GM12878 (cell line): ENCODE measurements around the gene SP6. TPM values are rescaled to one million over a fixed set of nuclear protein-coding genes. Genes with fewer than 3 reads are reported as not detected.

Experiments used
- ATAC-seq: fragments of 200-7000 bp; cut with Tn5 transposase; 3 replicates; pipeline ENCODE4 v1.9.1; 2020; ENCODE audit warnings: mild to moderate bottlenecking, moderate library complexity
- BruUV-seq: library from RNA; stranded (reverse); fragments of 400-500 nt; replicated peaks from 2 replicates; lab custom pipeline; 2021; lab: Mats Ljungman, UMichigan
- CTCF ChIA-PET: fragments of 300-600 bp; sonication (Branson Sonifier 250); formaldehyde crosslinking; extraction: SDS; loops from one replicate; lab custom pipeline; 2021; ENCODE audit warnings: inconsistent platforms; lab: Yijun Ruan, JAX
- POLR2A ChIA-PET: fragments of 350-600 bp; formaldehyde crosslinking; extraction: SDS; loops from one replicate; lab custom pipeline; 2021; ENCODE audit warnings: inconsistent platforms; lab: Charles Lee
- RAD21 ChIA-PET: fragments of 300-600 bp; sonication (Branson Sonifier 250); formaldehyde crosslinking; loops from one replicate; lab custom pipeline; 2023; ENCODE audit warnings: antibody characterized with exemption; ENCODE audit not compliant: unreplicated experiment; lab: Charles Lee
- SMC1A ChIA-PET: fragments of 300-600 bp; sonication (Branson Sonifier 250); formaldehyde crosslinking; loops from one replicate; lab custom pipeline; 2023; ENCODE audit not compliant: unreplicated experiment, uncharacterized antibody; lab: Charles Lee
- DNase-seq: peaks from one replicate; pipeline ENCODE4 v3.0.0-alpha.2; 2011; ENCODE audit warnings: low read depth, low spot score
- FAIRE-seq: peaks from 3 replicates; lab custom pipeline; 2011; peaks lifted over from hg19 to GRCh38; lab: Jason Lieb, UNC
- H2AFZ ChIP-seq: 2 replicates; pipeline ENCODE4 v1.6.0; 2011; ENCODE audit warnings: low read depth, low read length, control low read depth; ENCODE audit not compliant: control insufficient read depth
- H3K27ac ChIP-seq: 2 replicates; pipeline ENCODE4 v1.5.1; 2011; ENCODE audit warnings: control low read depth; ENCODE audit not compliant: control insufficient read depth, insufficient read depth
- H3K27me3 ChIP-seq, 2 experiments: replicated peaks in 1 of 2; 2 replicates each; pipeline versions ENCODE4 v1.6.0 to v1.6.1; 2011; ENCODE audit warnings: low read length in 1 of 2; ENCODE audit not compliant: control insufficient read depth in 2 of 2, insufficient read depth in 2 of 2
- H3K36me3 ChIP-seq, 2 experiments: 2 replicates each; pipeline ENCODE4 v1.5.1; 2011; ENCODE audit warnings: low read length in 1 of 2; ENCODE audit not compliant: control insufficient read depth in 2 of 2, insufficient read depth in 2 of 2
- H3K4me1 ChIP-seq: 2 replicates; pipeline ENCODE4 v1.6.1; 2011; ENCODE audit warnings: mild to moderate bottlenecking, low read length, moderate library complexity, mixed read lengths; ENCODE audit not compliant: control insufficient read depth, insufficient read depth
- H3K4me2 ChIP-seq: 2 replicates; pipeline ENCODE4 v1.6.0; 2011; ENCODE audit warnings: control low read depth; ENCODE audit not compliant: control insufficient read depth, insufficient read depth
- H3K4me3 ChIP-seq: fragments of 200-600 bp; sonication (generic); 2 replicates; pipeline ENCODE4 v1.5.1; 2016
- H3K79me2 ChIP-seq: 2 replicates; pipeline ENCODE4 v1.6.0; 2011; ENCODE audit warnings: low read length; ENCODE audit not compliant: control insufficient read depth, insufficient read depth
- H3K9ac ChIP-seq: 2 replicates; pipeline ENCODE4 v1.8.0; 2011; ENCODE audit warnings: low read length, control low read depth, mixed read lengths; ENCODE audit not compliant: control insufficient read depth, insufficient read depth
- H3K9me3 ChIP-seq: replicated peaks from 3 replicates; pipeline ENCODE4 v1.5.1; 2011; ENCODE audit warnings: mild to moderate bottlenecking, low read length; ENCODE audit not compliant: control insufficient read depth, insufficient read depth
- H4K20me1 ChIP-seq: 2 replicates; pipeline ENCODE4 v1.6.0; 2011; ENCODE audit not compliant: control insufficient read depth, insufficient read depth
- BACH1 ChIP-seq: fragments of 450-650 bp; IDR thresholded peaks from 2 replicates; pipeline ENCODE4 v1.6.1; 2017; ENCODE audit warnings: mild to moderate bottlenecking, borderline replicate concordance
- EGR1 ChIP-seq, 2 experiments: IDR thresholded peaks; 1 replicate in 1 of 2; 2 replicates in 1 of 2; pipeline ENCODE4 v1.6.1; 2011 to 2012; ENCODE audit warnings: low read depth in 2 of 2, low read length in 2 of 2, borderline replicate concordance in 1 of 2, mild to moderate bottlenecking in 1 of 2, moderate library complexity in 1 of 2
- NFXL1 ChIP-seq: fragments of 450-650 bp; IDR thresholded peaks from 2 replicates; pipeline ENCODE4 v1.6.1; 2017; ENCODE audit warnings: antibody characterized with exemption, mild to moderate bottlenecking, borderline replicate concordance
- NFYA ChIP-seq: IDR thresholded peaks from 2 replicates; pipeline ENCODE4 v1.6.1; 2011; ENCODE audit warnings: low read depth, mild to moderate bottlenecking, low read length, improper control_type of control experiment, borderline replicate concordance
- SP1 ChIP-seq: IDR thresholded peaks from one replicate; pipeline ENCODE4 v1.6.1; 2011; ENCODE audit warnings: low read depth, low read length
- STAT1 ChIP-seq: fragments of 450-650 bp; conservative IDR thresholded peaks from 2 replicates; pipeline ENCODE4 v1.6.1; 2014; ENCODE audit warnings: antibody characterized with exemption, mild to moderate bottlenecking
- ZZZ3 ChIP-seq: IDR thresholded peaks from 2 replicates; pipeline ENCODE4 v1.6.1; 2011; ENCODE audit warnings: low read depth; ENCODE audit not compliant: control insufficient read depth, insufficient read length
- WGBS: methylation state at CpG from one replicate; pipeline ENCODE4 v1.1.6; 2016; ENCODE audit warnings: low lambda C conversion rate; ENCODE audit not compliant: insufficient replicate concordance, insufficient coverage; ENCODE audit errors: missing lambda C conversion rate; 5-methylcytosine and 5-hydroxymethylcytosine counted together
- in situ Hi-C: fragments of 300-500 bp; cut with MboI; formaldehyde crosslinking; loops from 9 replicates; pipeline ENCODE4 v1.14.3; 2018; ENCODE audit warnings: mixed read lengths
- intact Hi-C: fragments of 100-400 bp; cut with micrococcal nuclease; formaldehyde crosslinking; loops from one replicate; pipeline ENCODE4 v1.14.2; 2022; ENCODE audit not compliant: unreplicated experiment
- polyA plus RNA-seq, 11 experiments: library from polyadenylated mRNA; depleted of rRNA in 4 of 11; unstranded in 6 of 11; stranded (reverse) in 5 of 11; fragments of >200 nt; fragmentation: Nextera tagmentation in 4 of 11; fragmentation: Illumina TruSeq in 1 of 11; extraction: Ambion mirVana in 4 of 11; extraction: Trizol in 1 of 11; gene quantifications; 1 replicate in 1 of 11; 2 replicates in 10 of 11; pipeline versions ENCODE4 v1.2.1 to v1.2.3, GENCODE V29; 2011 to 2016; ENCODE audit warnings: inconsistent platforms in 2 of 11, missing spikeins in 2 of 11, low read depth in 1 of 11
- total RNA-seq, 4 experiments: library from RNA; depleted of rRNA in 3 of 4; stranded (reverse); fragments of >200 nt in 3 of 4; fragmentation: Illumina TruSeq in 1 of 4; extraction: Trizol in 1 of 4; gene quantifications; 2 replicates each; pipeline versions ENCODE4 v1.2.1 to v1.2.3, GENCODE V29; 2013 to 2021

SP6 gene
- total and polyA plus RNA-seq, 10 of the 15 experiments (the other 5 are each of a cell fraction or from before 2014, with no cell fraction given), result 0.05 to 0.15 (median 0.06) TPM; not detected in 7

DNA sequence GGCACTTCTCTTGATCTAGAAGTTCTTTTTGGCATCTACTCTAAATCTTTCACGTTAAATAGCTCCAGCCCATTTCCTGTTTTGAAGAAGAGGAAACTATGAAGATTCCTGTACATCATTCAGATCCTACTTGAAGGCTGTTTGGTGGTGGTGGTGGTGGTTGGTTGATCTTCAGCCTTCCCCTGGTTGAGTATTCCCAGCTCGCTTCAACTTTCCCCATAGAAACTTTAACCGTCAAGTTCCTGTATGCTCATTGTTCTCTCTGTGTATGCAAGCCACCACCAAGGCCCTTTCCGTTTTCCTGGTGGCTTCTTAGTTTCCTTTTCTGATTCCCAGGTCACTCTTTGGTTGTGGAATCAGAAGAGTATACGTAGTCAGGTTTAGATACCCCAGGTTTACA is 16.2 kb downstream of the SP6 start:
- intact Hi-C loops, result no loop called here
- no peak overlapping the region for H3K4me3 ChIP-seq
- no peaks in the 10 kb centered on the region for H3K9me3 ChIP-seq
- no peak overlapping the region for H2AFZ ChIP-seq
- FAIRE-seq (no peak), ATAC-seq (no peak), DNase-seq (no peak)
- SMC1A ChIA-PET, result interaction anchor here (1.0 kb wide), 1 partner anchor 55 kb away, joined by 3 read pairs; no protein-coding TSS in a partner anchor
- 53% methylated on average over 5 of the region's 5 CpGs for WGBS
- CTCF ChIA-PET, result interaction anchor here (1.7 kb wide), 1 partner anchor 115 kb away, joined by 3 read pairs; no protein-coding TSS in a partner anchor
- H3K4me1 ChIP-seq, result peaks cover 9% of the 10 kb centered on the region
- H3K27me3 ChIP-seq, result no peaks in the 10 kb centered on the region
- POLR2A ChIA-PET, result interaction anchor here (0.6 kb wide), 1 partner anchor 853 kb away, joined by 3 read pairs; no protein-coding TSS in a partner anchor
- in situ Hi-C loops, result no loop called here
- no TSS peak for BruUV-seq
- peaks cover 16% of the 10 kb centered on the region for H3K79me2 ChIP-seq
- H4K20me1 ChIP-seq, result no peaks in the 10 kb centered on the region
- H3K27ac ChIP-seq, result no peak overlapping the region
- RAD21 ChIA-PET, result interaction anchor here (0.6 kb wide), 1 partner anchor 60 kb away, joined by 4 read pairs; no protein-coding TSS in a partner anchor
- no peak overlapping the region for H3K9ac ChIP-seq
- no peak overlapping the region for H3K4me2 ChIP-seq
- no peaks in the 10 kb centered on the region for H3K36me3 ChIP-seq
- TF ChIP-seq ZZZ3, result no peak
- no peak for TF ChIP-seq BACH1
- no peak for TF ChIP-seq NFYA
- no peak for TF ChIP-seq SP1
- TF ChIP-seq EGR1 (IDR thresholded peaks at IDR 0.05; ENCODE audit: borderline replicate concordance in 1 of 2, low read depth in 2 of 2, low read length in 2 of 2), result no peak
- TF ChIP-seq NFXL1, result no peak
- TF ChIP-seq STAT1, result no peak
- TF ChIP-seq, all 136 proteins: peak for 0
